Measurements from ENCODE around the gene PES1.

- TF ChIP-seq, protein P1, sequence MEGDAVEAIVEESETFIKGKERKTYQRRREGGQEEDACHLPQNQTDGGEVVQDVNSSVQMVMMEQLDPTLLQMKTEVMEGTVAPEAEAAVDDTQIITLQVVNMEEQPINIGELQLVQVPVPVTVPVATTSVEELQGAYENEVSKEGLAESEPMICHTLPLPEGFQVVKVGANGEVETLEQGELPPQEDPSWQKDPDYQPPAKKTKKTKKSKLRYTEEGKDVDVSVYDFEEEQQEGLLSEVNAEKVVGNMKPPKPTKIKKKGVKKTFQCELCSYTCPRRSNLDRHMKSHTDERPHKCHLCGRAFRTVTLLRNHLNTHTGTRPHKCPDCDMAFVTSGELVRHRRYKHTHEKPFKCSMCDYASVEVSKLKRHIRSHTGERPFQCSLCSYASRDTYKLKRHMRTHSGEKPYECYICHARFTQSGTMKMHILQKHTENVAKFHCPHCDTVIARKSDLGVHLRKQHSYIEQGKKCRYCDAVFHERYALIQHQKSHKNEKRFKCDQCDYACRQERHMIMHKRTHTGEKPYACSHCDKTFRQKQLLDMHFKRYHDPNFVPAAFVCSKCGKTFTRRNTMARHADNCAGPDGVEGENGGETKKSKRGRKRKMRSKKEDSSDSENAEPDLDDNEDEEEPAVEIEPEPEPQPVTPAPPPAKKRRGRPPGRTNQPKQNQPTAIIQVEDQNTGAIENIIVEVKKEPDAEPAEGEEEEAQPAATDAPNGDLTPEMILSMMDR (IDR thresholded peaks at IDR 0.05): no peak
- TF ChIP-seq POLR2AphosphoS5 (IDR thresholded peaks at IDR 0.05) (no peak), POLR2A (IDR thresholded peaks at IDR 0.05) (no peak), EP300 (IDR thresholded peaks at IDR 0.05) (no peak)
Measured at GRCh38 chr22:30539368-30539767, 52.3 kb downstream of the PES1 start.
